ENCODE measurements around the gene ALS2CL. TPM values are rescaled to one million over a fixed set of nuclear protein-coding genes. Genes with fewer than 3 reads are reported as not detected.
A peak's percentile ranks its signal among the peaks of the same experiment; 100 is the strongest.

The ALS2CL gene

GRCh38 chr3:46628901-46629369 is 64.5 kb downstream of the ALS2CL start:
- Histone ChIP-seq H3K4me1 (ENCODE audit: control insufficient read depth, insufficient read depth, low read length) (peaks cover 18% of the 10 kb centered on the region), H3K36me3 (ENCODE audit: insufficient read depth, low read length) (no peaks in the 10 kb centered on the region), H3K9me3 (replicated peaks; ENCODE audit: low read length) (no peaks in the 10 kb centered on the region), H3K9ac (ENCODE audit: low read depth, low read length) (peak overlapping the region; percentile 58), H3K4me2 (ENCODE audit: low read length) (peak overlapping the region; percentile 95), H3K4me3 (ENCODE audit: low read length) (peak overlapping the region; percentile 69), H3K27me3 (ENCODE audit: control insufficient read depth, insufficient read depth, low read length) (peaks cover 14% of the 10 kb centered on the region)

GRCh38 chr3:46627078-46627477 is 66.4 kb downstream of the ALS2CL start:
- no peaks in the 10 kb centered on the region for H3K9me3 ChIP-seq (replicated peaks; ENCODE audit: low read length)
- H3K27me3 ChIP-seq (ENCODE audit: control insufficient read depth, insufficient read depth, low read length), result peaks cover 21% of the 10 kb centered on the region
- no peak overlapping the region for H3K4me3 ChIP-seq (ENCODE audit: low read length)
- H3K9ac ChIP-seq (ENCODE audit: low read depth, low read length), result no peak overlapping the region
- no peaks in the 10 kb centered on the region for H3K36me3 ChIP-seq (ENCODE audit: insufficient read depth, low read length)
- peaks cover 18% of the 10 kb centered on the region for H3K4me1 ChIP-seq (ENCODE audit: control insufficient read depth, insufficient read depth, low read length)
- no peak overlapping the region for H3K4me2 ChIP-seq (ENCODE audit: low read length)

- Histone ChIP-seq H3K9me3 (replicated peaks; ENCODE audit: low read length) (no peaks in the 10 kb centered on the region), H3K4me1 (ENCODE audit: control insufficient read depth, insufficient read depth, low read length) (peaks cover 18% of the 10 kb centered on the region), H3K4me2 (ENCODE audit: low read length) (no peak overlapping the region), H3K27me3 (ENCODE audit: control insufficient read depth, insufficient read depth, low read length) (peaks cover 21% of the 10 kb centered on the region), H3K4me3 (ENCODE audit: low read length) (no peak overlapping the region), H3K9ac (ENCODE audit: low read depth, low read length) (no peak overlapping the region), H3K36me3 (ENCODE audit: insufficient read depth, low read length) (no peaks in the 10 kb centered on the region)
Observed at GRCh38 chr3:46626039-46626438, 67.4 kb downstream of the ALS2CL start.

- Histone ChIP-seq H3K36me3 (ENCODE audit: insufficient read depth, low read length) (no peaks in the 10 kb centered on the region), H3K4me3 (ENCODE audit: low read length) (no peak overlapping the region), H3K4me1 (ENCODE audit: control insufficient read depth, insufficient read depth, low read length) (peaks cover 14% of the 10 kb centered on the region), H3K9me3 (replicated peaks; ENCODE audit: low read length) (no peaks in the 10 kb centered on the region), H3K27me3 (ENCODE audit: control insufficient read depth, insufficient read depth, low read length) (peaks cover 30% of the 10 kb centered on the region), H3K9ac (ENCODE audit: low read depth, low read length) (no peak overlapping the region), H3K4me2 (ENCODE audit: low read length) (no peak overlapping the region)
Observed at GRCh38 chr3:46624975-46625490, 68.4 kb downstream of the ALS2CL start.

- H3K4me2 ChIP-seq (ENCODE audit: low read length), result no peak overlapping the region
- peaks cover 10% of the 10 kb centered on the region for H3K4me1 ChIP-seq (ENCODE audit: control insufficient read depth, insufficient read depth, low read length)
- H3K9ac ChIP-seq (ENCODE audit: low read depth, low read length), result no peak overlapping the region
- H3K4me3 ChIP-seq (ENCODE audit: low read length), result no peak overlapping the region
- peaks cover 35% of the 10 kb centered on the region for H3K27me3 ChIP-seq (ENCODE audit: control insufficient read depth, insufficient read depth, low read length)
- H3K9me3 ChIP-seq (replicated peaks; ENCODE audit: low read length), result no peaks in the 10 kb centered on the region
- no peaks in the 10 kb centered on the region for H3K36me3 ChIP-seq (ENCODE audit: insufficient read depth, low read length)
Observed at GRCh38 chr3:46624533-46624932, 68.9 kb downstream of the ALS2CL start.

GRCh38 chr3:46619845-46620778 is 73.4 kb downstream of the ALS2CL start:
- peaks cover 52% of the 10 kb centered on the region for H3K27me3 ChIP-seq (ENCODE audit: control insufficient read depth, insufficient read depth, low read length)

More at GRCh38 chr3:46619845-46620778, 73.4 kb downstream of the ALS2CL start:
- Histone ChIP-seq H3K4me1 (ENCODE audit: control insufficient read depth, insufficient read depth, low read length) (no peaks in the 10 kb centered on the region), H3K4me2 (ENCODE audit: low read length) (no peak overlapping the region), H3K36me3 (ENCODE audit: insufficient read depth, low read length) (no peaks in the 10 kb centered on the region), H3K9me3 (replicated peaks; ENCODE audit: low read length) (no peaks in the 10 kb centered on the region), H3K4me3 (ENCODE audit: low read length) (no peak overlapping the region), H3K9ac (ENCODE audit: low read depth, low read length) (no peak overlapping the region)

Small RNA genes within 50 kb of the gene (small RNA-seq; reads per million reads assigned to genes)
- not detected for gene RF00591

All from skeletal muscle satellite cell (primary cell).